Heart left ventricle (tissue), 16 donors: ENCODE data around the gene ZNF337. TPM values are rescaled to one million over a fixed set of nuclear protein-coding genes. Genes with fewer than 3 reads are reported as not detected.
"Not testable (repeated sequence)": the region's sequence is repeated elsewhere in the genome, so short reads cannot be mapped to it uniquely, and the experiment has no call there.

Experiments
- ATAC-seq, 4 donors: fragments of 200-7000 bp; cut with Tn5 transposase; one replicate each; pipeline ENCODE4 v1.9.1; 2020 to 2022; ENCODE audit warnings: moderate library complexity in 4 of 4, mild to moderate bottlenecking in 3 of 4, moderate number of reproducible peaks in 1 of 4
- DNase-seq, 5 donors: peaks; one replicate each; pipeline ENCODE4 v3.0.0-alpha.2; 2020
- H3K27ac ChIP-seq, 12 donors: fragments of 200-600 bp; sonication (generic) in 4 of 12; one replicate each; pipeline versions ENCODE4 v1.5.0 to v1.8.0; 2016 to 2022; ENCODE audit warnings: mild to moderate bottlenecking in 2 of 12
- H3K27me3 ChIP-seq, 9 donors: fragments of 200-600 bp; sonication (generic) in 2 of 9; one replicate each; pipeline versions ENCODE4 v1.5.1 to v1.8.0; 2016 to 2022; ENCODE audit warnings: mild to moderate bottlenecking in 3 of 9
- H3K36me3 ChIP-seq, 9 donors: fragments of 200-600 bp; sonication (generic) in 2 of 9; one replicate each; pipeline versions ENCODE4 v1.5.0 to v1.8.0; 2018 to 2022; ENCODE audit warnings: mild to moderate bottlenecking in 2 of 9
- H3K4me1 ChIP-seq, 12 donors: fragments of 200-600 bp; sonication (generic) in 4 of 12; one replicate each; pipeline versions ENCODE4 v1.5.0 to v1.8.0; 2016 to 2022; ENCODE audit warnings: mild to moderate bottlenecking in 3 of 12
- H3K4me3 ChIP-seq, 12 donors: fragments of 200-600 bp; sonication (generic) in 4 of 12; one replicate each; pipeline versions ENCODE4 v1.5.0 to v1.8.0; 2017 to 2022; ENCODE audit warnings: mild to moderate bottlenecking in 9 of 12, moderate library complexity in 4 of 12
- H3K9me3 ChIP-seq, 12 donors: fragments of 200-600 bp; sonication (generic) in 4 of 12; one replicate each; pipeline versions ENCODE4 v1.5.0 to v1.8.0; 2016 to 2022; ENCODE audit warnings: mild to moderate bottlenecking in 1 of 12
- CTCF ChIP-seq, 12 donors: fragments of 200-600 bp; sonication (generic) in 4 of 12; IDR thresholded peaks; one replicate each; pipeline versions ENCODE4 v1.5.0 to v1.8.0; 2018 to 2022; ENCODE audit warnings: antibody characterized with exemption in 12 of 12, mild to moderate bottlenecking in 5 of 12
- POLR2A ChIP-seq, 2 donors: fragments of 450-650 bp; IDR thresholded peaks; one replicate each; pipeline ENCODE4 v1.6.1; 2017; ENCODE audit warnings: antibody characterized with exemption in 2 of 2, mild to moderate bottlenecking in 2 of 2, moderate library complexity in 2 of 2
- WGBS, 4 donors: extraction: QIAGEN DNeasy Blood & Tissue Kit in 2 of 4; methylation state at CpG; one replicate each; pipeline versions ENCODE4 v1.1.5 to v1.1.7; 2013 to 2018; 5-methylcytosine and 5-hydroxymethylcytosine counted together
- intact Hi-C, 10 donors: fragments of 100-400 bp; cut with DNase I; formaldehyde crosslinking; loops; one replicate each; pipeline versions ENCODE4 v1.11.1 to v1.14.2; 2022
- polyA plus RNA-seq, 2 donors: library from polyadenylated mRNA; stranded (reverse); fragments of 200-250 nt; gene quantifications; one replicate each; pipeline ENCODE4 v1.2.3, GENCODE V29; 2013
- total RNA-seq, 9 donors: library from RNA; depleted of rRNA in 2 of 9; stranded (reverse); fragments of >200 nt in 2 of 9; fragmentation: NEBNext Ultra II Directional in 3 of 9; extraction: Animal tissue kit (Norgen Biotek cat#: 25700) in 3 of 9; gene quantifications; one replicate each; pipeline versions ENCODE4 v1.1.0 to v1.2.4, GENCODE V29; 2016 to 2023
- donor health status: ischemic (EF 13 %, LVEDD 7.1; RV severe dilation, severe dysfunction).
- donor health status: healthy with polysubstance abuse.
- donor health status: DM: no; HTN: yes; CAD: no.
- donor health status: DM: no; HTN: no; CAD: no.
- donor health status: ischemic (EF 25% LVEDD 6.9; RV normal size, moderate dysfunction).
- donor health status: ischemic (EF 25% LVEDD 5.7; RV mildly dilated, moderate dysfunction).
- donor health status: healthy.
- donor health status: DM: yes; HTN: yes; CAD: no.
- donor health status: ischemic (EF 35%, LVEDD 5.7; RV mildly dilated, moderate dysfunction).
- donor health status: nonischemic (EF 11% LVEDD 7.7; RV severe dilation, severe dysfunction).
- donor health status: DM: yes; HTN: yes; CAD: no.
- donor health status: PGD.
- donor health status: ischemic (EF 29% LVEDD 5.4; RV normal size, mild dysfunction).
- donor health status: nonischemic (EF 23%, LVEDD 6.1; RV moderate dilation, normal function).

ZNF337 gene
- total and polyA plus RNA-seq, 11 donors: 5.5 to 10.3 (median 6.5) TPM

DNA sequence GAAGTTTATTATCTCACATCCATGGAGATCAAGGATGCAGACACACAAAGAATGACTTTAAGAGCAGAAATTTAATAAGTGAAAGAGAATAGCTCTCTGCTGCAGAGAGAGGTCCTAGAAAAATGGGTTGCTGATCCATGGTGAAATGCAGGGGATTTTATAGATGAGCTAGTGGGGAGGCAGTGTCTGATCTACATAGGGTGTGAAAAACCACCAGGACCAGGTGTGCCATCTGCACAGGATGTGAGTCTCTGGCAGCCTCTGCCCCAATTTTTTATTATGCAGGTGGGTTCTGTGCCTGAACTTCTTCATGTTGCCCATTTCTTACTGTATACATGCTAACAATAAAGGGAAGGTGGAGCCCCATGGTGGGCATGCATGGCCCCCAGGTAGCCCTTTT, 52.9 kb downstream of the ZNF337 start:
- H3K9me3 ChIP-seq: peaks cover 0 to 16% (median 0%) of the 10 kb centered on the region in 12 donors

GRCh38 chr20:25637247-25637646, 59.4 kb downstream of the ZNF337 start:
- ATAC-seq: no peak
- peaks cover 0 to 15% (median 0%) of the 10 kb centered on the region in 12 donors for H3K9me3 ChIP-seq
- 95 to 97% (median 96%) methylated on average over 2 of the region's 2 CpGs for WGBS, 4 donors
- H3K27ac ChIP-seq: no peak overlapping the region
- TF ChIP-seq CTCF (IDR thresholded peaks at IDR 0.05) (no peak), POLR2A (IDR thresholded peaks at IDR 0.05) (no peak)
- DNase-seq: no peak
- H3K4me3 ChIP-seq: no peak overlapping the region
- no peaks in the 10 kb centered on the region for H3K4me1 ChIP-seq
- H3K27me3 ChIP-seq: no peaks in the 10 kb centered on the region
- intact Hi-C loops: no loop called here
- peaks cover 0 to 12% (median 0%) of the 10 kb centered on the region in 9 donors for H3K36me3 ChIP-seq

More for the DNA sequence above, 52.9 kb downstream of the ZNF337 start:
- Histone ChIP-seq H3K27ac (no peak overlapping the region), H3K4me3 (no peak overlapping the region), H3K27me3 (no peaks in the 10 kb centered on the region), H3K4me1 (no peaks in the 10 kb centered on the region), H3K36me3 (peaks cover 0 to 8% (median 0%) of the 10 kb centered on the region in 9 donors)
- TF ChIP-seq CTCF (IDR thresholded peaks at IDR 0.05): no peak
- TF ChIP-seq POLR2A (IDR thresholded peaks at IDR 0.05): no peak
- DNase-seq (no peak), ATAC-seq (no peak)
- intact Hi-C loops: no loop called here

DNA sequence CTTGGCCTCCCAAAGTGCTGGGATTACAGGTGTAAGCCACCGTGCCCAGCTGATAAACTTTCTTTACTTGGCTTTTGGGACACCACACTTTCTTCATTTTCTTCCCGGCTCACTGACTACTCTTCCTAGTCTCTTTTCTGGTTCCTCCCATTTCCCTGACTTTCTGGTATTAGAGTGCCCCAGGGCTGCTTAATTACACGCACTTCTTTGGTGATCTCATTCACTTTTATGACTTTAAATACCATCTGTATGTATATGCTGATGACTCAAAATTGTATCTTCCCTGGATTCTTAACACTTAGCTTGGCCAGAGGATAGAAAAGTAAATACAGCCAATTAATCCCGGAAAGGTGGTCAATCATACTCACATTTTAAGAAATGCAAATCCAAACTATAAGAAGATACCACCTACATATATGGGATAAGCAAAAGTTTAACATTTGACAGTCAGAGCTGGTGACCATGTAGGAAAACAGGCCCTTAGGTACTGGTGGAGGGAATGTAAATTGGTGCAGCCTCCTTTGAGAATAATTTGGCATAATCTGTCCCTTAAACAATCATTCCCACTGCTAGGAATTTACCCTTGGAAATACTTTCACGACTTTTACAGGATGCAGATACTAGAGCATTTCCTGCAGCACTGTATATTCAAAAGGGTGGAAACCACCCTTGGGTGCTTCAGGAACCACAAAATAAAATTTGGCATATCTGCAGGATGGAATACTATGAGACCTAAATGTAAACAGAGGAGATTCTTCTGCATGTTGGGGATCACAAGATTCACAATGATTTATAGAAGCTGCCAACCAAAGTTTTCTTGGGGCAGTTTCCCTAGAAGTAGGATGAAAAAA, 63.5 kb downstream of the ZNF337 start:
- H3K9me3 ChIP-seq: peaks cover 0 to 15% (median 0%) of the 10 kb centered on the region in 12 donors
- ATAC-seq (no peak), DNase-seq (no peak)
- H3K36me3 ChIP-seq: peaks cover 0 to 12% (median 0%) of the 10 kb centered on the region in 9 donors
- H3K27me3 ChIP-seq: no peaks in the 10 kb centered on the region
- no peak overlapping the region for H3K4me3 ChIP-seq
- TF ChIP-seq POLR2A (IDR thresholded peaks at IDR 0.05) (no peak), CTCF (IDR thresholded peaks at IDR 0.05) (no peak)
- H3K4me1 ChIP-seq: no peaks in the 10 kb centered on the region
- 83 to 89% (median 87%) methylated on average over 5 of the region's 5 CpGs for WGBS, 4 donors
- intact Hi-C loops: no loop called here
- no peak overlapping the region for H3K27ac ChIP-seq

DNA sequence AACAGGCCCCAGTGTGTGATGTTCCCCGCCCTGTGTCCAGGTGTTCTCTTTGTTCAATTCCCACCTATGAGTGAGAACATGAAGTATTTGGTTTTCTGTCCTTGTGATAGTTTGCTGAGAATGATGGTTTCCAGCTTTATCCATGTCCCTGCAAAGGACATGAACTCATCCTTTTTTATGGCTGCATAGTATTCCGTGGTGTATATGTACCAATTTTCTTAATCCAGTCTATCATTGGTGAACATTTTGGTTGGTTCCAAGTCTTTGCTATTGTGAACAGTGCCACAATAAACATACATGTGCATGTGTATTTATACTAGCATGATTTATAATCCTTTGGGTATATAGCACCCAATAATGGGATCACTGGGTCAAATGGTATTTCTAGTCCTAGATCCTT, 66.0 kb downstream of the ZNF337 start:
- H3K4me3 ChIP-seq, H3K27me3 ChIP-seq, H3K36me3 ChIP-seq, DNase-seq, ATAC-seq, H3K9me3 ChIP-seq, intact Hi-C loops, H3K4me1 ChIP-seq, H3K27ac ChIP-seq: not testable (repeated sequence)
- 95 to 100% (median 95%) methylated on average over 2 of the region's 2 CpGs for WGBS, 4 donors
